Panc1 (cell line): ENCODE results near the gene SLC25A14.

Experiments used
- CTCF ChIP-seq: fragments of 450-650 bp; IDR thresholded peaks from 2 replicates; pipeline ENCODE4 v1.5.1; 2017; ENCODE audit warnings: mild to moderate bottlenecking
- POLR2AphosphoS5 ChIP-seq: IDR thresholded peaks from 2 replicates; pipeline ENCODE4 v1.6.1; 2012; ENCODE audit warnings: mild to moderate bottlenecking, low read depth, low read length, moderate library complexity
- REST ChIP-seq, 2 experiments: IDR thresholded peaks; 2 replicates each; pipeline ENCODE4 v1.6.1; 2011 to 2012; ENCODE audit warnings: low read depth in 2 of 2, control low read depth in 1 of 2, low read length in 1 of 2, mild to moderate bottlenecking in 1 of 2, moderate library complexity in 1 of 2; ENCODE audit not compliant: insufficient read depth in 1 of 2
- SIN3A ChIP-seq: IDR thresholded peaks from 2 replicates; pipeline ENCODE4 v1.6.1; 2012; ENCODE audit warnings: low read depth, mild to moderate bottlenecking, low read length, moderate library complexity, borderline replicate concordance; ENCODE audit not compliant: insufficient read depth

- TF ChIP-seq POLR2AphosphoS5 (no peak), CTCF (no peak), SIN3A (no peak), REST (IDR thresholded peaks at IDR 0.05; ENCODE audit: insufficient read depth in 1 of 2, low read depth in 2 of 2, low read length in 1 of 2) (no peak)
Measured at GRCh38 chrX:130301977-130302376, 37.7 kb upstream of the SLC25A14 start.
